ENCODE results near the gene SLC26A6.

GRCh38 chr3:48624767-48625166 is 10.5 kb downstream of the SLC26A6 start:
- TF ChIP-seq CTCF (IDR thresholded peaks at IDR 0.05): no peak
- TF ChIP-seq POLR2AphosphoS5 (IDR thresholded peaks at IDR 0.05; ENCODE audit: low read depth, low read length): no peak
- TF ChIP-seq, protein P1, sequence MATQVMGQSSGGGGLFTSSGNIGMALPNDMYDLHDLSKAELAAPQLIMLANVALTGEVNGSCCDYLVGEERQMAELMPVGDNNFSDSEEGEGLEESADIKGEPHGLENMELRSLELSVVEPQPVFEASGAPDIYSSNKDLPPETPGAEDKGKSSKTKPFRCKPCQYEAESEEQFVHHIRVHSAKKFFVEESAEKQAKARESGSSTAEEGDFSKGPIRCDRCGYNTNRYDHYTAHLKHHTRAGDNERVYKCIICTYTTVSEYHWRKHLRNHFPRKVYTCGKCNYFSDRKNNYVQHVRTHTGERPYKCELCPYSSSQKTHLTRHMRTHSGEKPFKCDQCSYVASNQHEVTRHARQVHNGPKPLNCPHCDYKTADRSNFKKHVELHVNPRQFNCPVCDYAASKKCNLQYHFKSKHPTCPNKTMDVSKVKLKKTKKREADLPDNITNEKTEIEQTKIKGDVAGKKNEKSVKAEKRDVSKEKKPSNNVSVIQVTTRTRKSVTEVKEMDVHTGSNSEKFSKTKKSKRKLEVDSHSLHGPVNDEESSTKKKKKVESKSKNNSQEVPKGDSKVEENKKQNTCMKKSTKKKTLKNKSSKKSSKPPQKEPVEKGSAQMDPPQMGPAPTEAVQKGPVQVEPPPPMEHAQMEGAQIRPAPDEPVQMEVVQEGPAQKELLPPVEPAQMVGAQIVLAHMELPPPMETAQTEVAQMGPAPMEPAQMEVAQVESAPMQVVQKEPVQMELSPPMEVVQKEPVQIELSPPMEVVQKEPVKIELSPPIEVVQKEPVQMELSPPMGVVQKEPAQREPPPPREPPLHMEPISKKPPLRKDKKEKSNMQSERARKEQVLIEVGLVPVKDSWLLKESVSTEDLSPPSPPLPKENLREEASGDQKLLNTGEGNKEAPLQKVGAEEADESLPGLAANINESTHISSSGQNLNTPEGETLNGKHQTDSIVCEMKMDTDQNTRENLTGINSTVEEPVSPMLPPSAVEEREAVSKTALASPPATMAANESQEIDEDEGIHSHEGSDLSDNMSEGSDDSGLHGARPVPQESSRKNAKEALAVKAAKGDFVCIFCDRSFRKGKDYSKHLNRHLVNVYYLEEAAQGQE (IDR thresholded peaks at IDR 0.05; ENCODE audit: insufficient read depth in 1 of 2, low read depth in 2 of 2, low read length in 1 of 2): no peak
- TF ChIP-seq TCF7L2 (IDR thresholded peaks at IDR 0.05; ENCODE audit: low read depth, low read length): no peak
